GM12878 (cell line): ENCODE results near the gene GRAMD1C. TPM values are rescaled to one million over a fixed set of nuclear protein-coding genes. Genes with fewer than 3 reads are reported as not detected.

Source experiments
- ATAC-seq: fragments of 200-7000 bp; cut with Tn5 transposase; 3 replicates; pipeline ENCODE4 v1.9.1; 2020; ENCODE audit warnings: mild to moderate bottlenecking, moderate library complexity
- BruUV-seq: library from RNA; stranded (reverse); fragments of 400-500 nt; replicated peaks from 2 replicates; lab custom pipeline; 2021; lab: Mats Ljungman, UMichigan
- CTCF ChIA-PET: fragments of 300-600 bp; sonication (Branson Sonifier 250); formaldehyde crosslinking; extraction: SDS; loops from one replicate; lab custom pipeline; 2021; ENCODE audit warnings: inconsistent platforms; lab: Yijun Ruan, JAX
- POLR2A ChIA-PET: fragments of 350-600 bp; formaldehyde crosslinking; extraction: SDS; loops from one replicate; lab custom pipeline; 2021; ENCODE audit warnings: inconsistent platforms; lab: Charles Lee
- RAD21 ChIA-PET: fragments of 300-600 bp; sonication (Branson Sonifier 250); formaldehyde crosslinking; loops from one replicate; lab custom pipeline; 2023; ENCODE audit warnings: antibody characterized with exemption; ENCODE audit not compliant: unreplicated experiment; lab: Charles Lee
- SMC1A ChIA-PET: fragments of 300-600 bp; sonication (Branson Sonifier 250); formaldehyde crosslinking; loops from one replicate; lab custom pipeline; 2023; ENCODE audit not compliant: unreplicated experiment, uncharacterized antibody; lab: Charles Lee
- DNase-seq: peaks from one replicate; pipeline ENCODE4 v3.0.0-alpha.2; 2011; ENCODE audit warnings: low read depth, low spot score
- FAIRE-seq: peaks from 3 replicates; lab custom pipeline; 2011; peaks lifted over from hg19 to GRCh38; lab: Jason Lieb, UNC
- H2AFZ ChIP-seq: 2 replicates; pipeline ENCODE4 v1.6.0; 2011; ENCODE audit warnings: low read depth, low read length, control low read depth; ENCODE audit not compliant: control insufficient read depth
- H3K27ac ChIP-seq: 2 replicates; pipeline ENCODE4 v1.5.1; 2011; ENCODE audit warnings: control low read depth; ENCODE audit not compliant: control insufficient read depth, insufficient read depth
- H3K27me3 ChIP-seq, 2 experiments: replicated peaks in 1 of 2; 2 replicates each; pipeline versions ENCODE4 v1.6.0 to v1.6.1; 2011; ENCODE audit warnings: low read length in 1 of 2; ENCODE audit not compliant: control insufficient read depth in 2 of 2, insufficient read depth in 2 of 2
- H3K36me3 ChIP-seq, 2 experiments: 2 replicates each; pipeline ENCODE4 v1.5.1; 2011; ENCODE audit warnings: low read length in 1 of 2; ENCODE audit not compliant: control insufficient read depth in 2 of 2, insufficient read depth in 2 of 2
- H3K4me1 ChIP-seq: 2 replicates; pipeline ENCODE4 v1.6.1; 2011; ENCODE audit warnings: mild to moderate bottlenecking, low read length, moderate library complexity, mixed read lengths; ENCODE audit not compliant: control insufficient read depth, insufficient read depth
- H3K4me2 ChIP-seq: 2 replicates; pipeline ENCODE4 v1.6.0; 2011; ENCODE audit warnings: control low read depth; ENCODE audit not compliant: control insufficient read depth, insufficient read depth
- H3K4me3 ChIP-seq: fragments of 200-600 bp; sonication (generic); 2 replicates; pipeline ENCODE4 v1.5.1; 2016
- H3K79me2 ChIP-seq: 2 replicates; pipeline ENCODE4 v1.6.0; 2011; ENCODE audit warnings: low read length; ENCODE audit not compliant: control insufficient read depth, insufficient read depth
- H3K9ac ChIP-seq: 2 replicates; pipeline ENCODE4 v1.8.0; 2011; ENCODE audit warnings: low read length, control low read depth, mixed read lengths; ENCODE audit not compliant: control insufficient read depth, insufficient read depth
- H3K9me3 ChIP-seq: replicated peaks from 3 replicates; pipeline ENCODE4 v1.5.1; 2011; ENCODE audit warnings: mild to moderate bottlenecking, low read length; ENCODE audit not compliant: control insufficient read depth, insufficient read depth
- H4K20me1 ChIP-seq: 2 replicates; pipeline ENCODE4 v1.6.0; 2011; ENCODE audit not compliant: control insufficient read depth, insufficient read depth
- BCL11A ChIP-seq: IDR thresholded peaks from 2 replicates; pipeline ENCODE4 v1.6.1; 2011; ENCODE audit warnings: low read depth, low read length
- E2F8 ChIP-seq: fragments of 450-650 bp; IDR thresholded peaks from 2 replicates; pipeline ENCODE4 v1.6.1; 2018; ENCODE audit warnings: mild to moderate bottlenecking, low read depth, moderate library complexity; ENCODE audit not compliant: partially characterized antibody
- EED ChIP-seq: sonication (generic); IDR thresholded peaks from 2 replicates; pipeline ENCODE4 v1.6.1; 2016; ENCODE audit warnings: antibody characterized with exemption, low read depth
- ELK1 ChIP-seq: IDR thresholded peaks from 2 replicates; pipeline ENCODE4 v1.6.1; 2012; ENCODE audit warnings: low read depth, low read length, improper control_type of control experiment
- IKZF2 ChIP-seq, 2 experiments: fragments of 450-650 bp; IDR thresholded peaks; 2 replicates each; pipeline ENCODE4 v1.6.1; 2017; ENCODE audit warnings: mild to moderate bottlenecking in 2 of 2, moderate library complexity in 2 of 2
- IRF4 ChIP-seq: IDR thresholded peaks from 2 replicates; pipeline ENCODE4 v1.6.1; 2011; ENCODE audit warnings: low read depth, low read length
- JUNB ChIP-seq: IDR thresholded peaks from 2 replicates; pipeline ENCODE4 v1.6.1; 2016; ENCODE audit warnings: antibody characterized with exemption, mild to moderate bottlenecking
- MTA2 ChIP-seq: fragments of 450-650 bp; IDR thresholded peaks from 2 replicates; pipeline ENCODE4 v1.6.1; 2016; ENCODE audit warnings: low read depth, mild to moderate bottlenecking, moderate library complexity
- NBN ChIP-seq: fragments of 450-650 bp; IDR thresholded peaks from 2 replicates; pipeline ENCODE4 v1.6.1; 2016
- PAX8 ChIP-seq: fragments of 450-650 bp; IDR thresholded peaks from 2 replicates; pipeline ENCODE4 v1.6.1; 2017; ENCODE audit warnings: mild to moderate bottlenecking, moderate library complexity
- PKNOX1 ChIP-seq: fragments of 450-650 bp; IDR thresholded peaks from 2 replicates; pipeline ENCODE4 v1.6.1; 2016; ENCODE audit warnings: mild to moderate bottlenecking
- RELB ChIP-seq: fragments of 450-650 bp; IDR thresholded peaks from 2 replicates; pipeline ENCODE4 v1.6.1; 2017; ENCODE audit warnings: low read depth, mild to moderate bottlenecking, moderate library complexity
- SPI1 ChIP-seq: IDR thresholded peaks from 2 replicates; pipeline ENCODE4 v1.6.1; 2011; ENCODE audit warnings: low read depth, mild to moderate bottlenecking, low read length, moderate library complexity, borderline replicate concordance; ENCODE audit not compliant: insufficient read depth
- STAT3 ChIP-seq: IDR thresholded peaks from 2 replicates; pipeline ENCODE4 v1.6.1; 2011; ENCODE audit warnings: low read depth, low read length, improper control_type of control experiment
- WGBS: methylation state at CpG from one replicate; pipeline ENCODE4 v1.1.6; 2016; ENCODE audit warnings: low lambda C conversion rate; ENCODE audit not compliant: insufficient replicate concordance, insufficient coverage; ENCODE audit errors: missing lambda C conversion rate; 5-methylcytosine and 5-hydroxymethylcytosine counted together
- in situ Hi-C: fragments of 300-500 bp; cut with MboI; formaldehyde crosslinking; loops from 9 replicates; pipeline ENCODE4 v1.14.3; 2018; ENCODE audit warnings: mixed read lengths
- intact Hi-C: fragments of 100-400 bp; cut with micrococcal nuclease; formaldehyde crosslinking; loops from one replicate; pipeline ENCODE4 v1.14.2; 2022; ENCODE audit not compliant: unreplicated experiment
- polyA plus RNA-seq, 11 experiments: library from polyadenylated mRNA; depleted of rRNA in 4 of 11; unstranded in 6 of 11; stranded (reverse) in 5 of 11; fragments of >200 nt; fragmentation: Nextera tagmentation in 4 of 11; fragmentation: Illumina TruSeq in 1 of 11; extraction: Ambion mirVana in 4 of 11; extraction: Trizol in 1 of 11; gene quantifications; 1 replicate in 1 of 11; 2 replicates in 10 of 11; pipeline versions ENCODE4 v1.2.1 to v1.2.3, GENCODE V29; 2011 to 2016; ENCODE audit warnings: inconsistent platforms in 2 of 11, missing spikeins in 2 of 11, low read depth in 1 of 11
- total RNA-seq, 4 experiments: library from RNA; depleted of rRNA in 3 of 4; stranded (reverse); fragments of >200 nt in 3 of 4; fragmentation: Illumina TruSeq in 1 of 4; extraction: Trizol in 1 of 4; gene quantifications; 2 replicates each; pipeline versions ENCODE4 v1.2.1 to v1.2.3, GENCODE V29; 2013 to 2021

The GRAMD1C gene
- total and polyA plus RNA-seq, 10 of the 15 experiments (the other 5 are each of a cell fraction or from before 2014, with no cell fraction given) = 3.2 to 9.2 (median 5.5) TPM

- H3K4me2 ChIP-seq = peak overlapping the region; percentile 36
- POLR2A ChIA-PET = interaction anchor here (1.0 to 1.7 kb wide), 2 partner anchors 11 to 79 kb away, joined by 3 to 7 read pairs; no protein-coding TSS in a partner anchor
- BruUV-seq = no TSS peak
- no peak for FAIRE-seq
- peak overlapping the region; percentile 4; the same call in 1 of the 2 replicates for H3K27ac ChIP-seq
- no peak overlapping the region for H3K9ac ChIP-seq
- DNase-seq = no peak
- no peak overlapping the region for H2AFZ ChIP-seq
- no peak for TF ChIP-seq PAX8
- TF ChIP-seq JUNB = 0 out of 2 replicates have a peak, but pooled peaks have one; percentile 23
- TF ChIP-seq E2F8 = no peak
- peak; percentile 44; the same call in 1 of the 2 replicates for TF ChIP-seq BCL11A
- 0 out of 2 replicates have a peak, but pooled peaks have one; percentile 27 for TF ChIP-seq EED
- no peak for TF ChIP-seq ELK1
- TF ChIP-seq IRF4 = 0 out of 2 replicates have a peak, but pooled peaks have one; percentile 16
- no peak for TF ChIP-seq STAT3
- peak; percentile 57; the same call in 1 of the 2 replicates for TF ChIP-seq NBN
- TF ChIP-seq RELB = 0 out of 2 replicates have a peak, but pooled peaks have one; percentile 24
- peak; percentile 34 to 57; a peak in 2 of 4 replicates for TF ChIP-seq IKZF2 (IDR thresholded peaks at IDR 0.05)
- peak; percentile 71 for TF ChIP-seq SPI1
- peak; percentile 40; the same call in 1 of the 2 replicates for TF ChIP-seq PKNOX1
- peak; percentile 37; the same call in 1 of the 2 replicates for TF ChIP-seq MTA2
- in situ Hi-C loops = no loop called here
- SMC1A ChIA-PET = interaction anchor here (1.2 to 3.8 kb wide), 4 partner anchors 26 to 83 kb away, joined by 3 to 13 read pairs (median 10); partner anchors contain the start of gene NAA50
- no peaks in the 10 kb centered on the region for H3K79me2 ChIP-seq
- peaks cover 67% of the 10 kb centered on the region for H3K4me1 ChIP-seq
- H3K9me3 ChIP-seq = no peaks in the 10 kb centered on the region; the same call in 2 of the 3 replicates
- RAD21 ChIA-PET = interaction anchor here (0.8 to 3.1 kb wide), 2 partner anchors 81 to 83 kb away, joined by 3 to 13 read pairs; partner anchors contain the start of genes ATP6V1A and NAA50
- no peaks in the 10 kb centered on the region for H4K20me1 ChIP-seq
- peak; percentile 46 for ATAC-seq
- no peaks in the 10 kb centered on the region for H3K36me3 ChIP-seq
- H3K27me3 ChIP-seq = no peaks in the 10 kb centered on the region
- intact Hi-C loops = loop anchor here (5.0 kb wide), 1 partner anchor 46 kb away; no protein-coding TSS in a partner anchor
- 5% methylated on average over 1 of the region's 1 CpG for WGBS
- no peak overlapping the region for H3K4me3 ChIP-seq
- CTCF ChIA-PET = interaction anchor here (1.2 to 8.2 kb wide), 3 partner anchors 10 to 81 kb away, joined by 4 to 72 read pairs (median 4); partner anchors contain the start of genes ATP6V1A, GRAMD1C and NAA50
Observed at GRCh38 chr3:113828600-113828999, 10.0 kb upstream of the GRAMD1C start.
